Measurements from ENCODE around the gene SMIM24. TPM values are rescaled to one million over a fixed set of nuclear protein-coding genes. Genes with fewer than 3 reads are reported as not detected.
A peak's percentile ranks its signal among the peaks of the same experiment; 100 is the strongest.

The SMIM24 gene
- total and polyA plus RNA-seq, 4 donors: 0.10 to 0.22 (median 0.15) TPM; not detected in 1

- peaks cover 0 to 33% (median 5%) of the 10 kb centered on the region in 5 donors for H3K4me1 ChIP-seq (ENCODE audit: control insufficient read depth in 5 of 5, insufficient read depth in 5 of 5, low read length in 5 of 5)
- no peak for TF ChIP-seq CTCF (IDR thresholded peaks at IDR 0.05; ENCODE audit: control extremely low read depth, extremely low read depth)
- ATAC-seq (ENCODE audit: insufficient read depth, low FRiP score): no peak
- 86 to 88% methylated on average over 41 to 57 of the region's 57 CpGs for WGBS, 2 donors
- peaks cover 0 to 29% (median 8%) of the 10 kb centered on the region in 4 donors for H3K36me3 ChIP-seq (ENCODE audit: control insufficient read depth in 4 of 4, insufficient read depth in 4 of 4, low read length in 4 of 4)
- no peaks in the 10 kb centered on the region for H3K27me3 ChIP-seq (ENCODE audit: control insufficient read depth in 3 of 3, insufficient read depth in 3 of 3, low read length in 2 of 3)
- DNase-seq: peak; percentile 42 to 60 (median 47)
- no peak overlapping the region for H3K9ac ChIP-seq (ENCODE audit: insufficient read depth in 1 of 2, low read length in 2 of 2)
- H3K4me3 ChIP-seq: no peak overlapping the region
- H3K27ac ChIP-seq (ENCODE audit: low read depth in 1 of 2, low read length in 1 of 2): no peak overlapping the region
- no peaks in the 10 kb centered on the region for H3K9me3 ChIP-seq (ENCODE audit: control insufficient read depth in 4 of 4, insufficient read depth in 3 of 4, low read length in 3 of 4)
Observed at GRCh38 chr19:3463714-3464586, 16.4 kb downstream of the SMIM24 start.

GRCh38 chr19:3462991-3463713 lies 17.2 kb downstream of the SMIM24 start:
- TF ChIP-seq CTCF (IDR thresholded peaks at IDR 0.05; ENCODE audit: control extremely low read depth, extremely low read depth): no peak
- Histone ChIP-seq H3K27me3 (ENCODE audit: control insufficient read depth in 3 of 3, insufficient read depth in 3 of 3, low read length in 2 of 3) (no peaks in the 10 kb centered on the region), H3K27ac (ENCODE audit: low read depth in 1 of 2, low read length in 1 of 2) (no peak overlapping the region), H3K4me3 (no peak overlapping the region), H3K9ac (ENCODE audit: insufficient read depth in 1 of 2, low read length in 2 of 2) (no peak overlapping the region), H3K36me3 (ENCODE audit: control insufficient read depth in 4 of 4, insufficient read depth in 4 of 4, low read length in 4 of 4) (peaks cover 0 to 31% (median 8%) of the 10 kb centered on the region in 4 donors), H3K9me3 (ENCODE audit: control insufficient read depth in 4 of 4, insufficient read depth in 3 of 4, low read length in 3 of 4) (no peaks in the 10 kb centered on the region), H3K4me1 (ENCODE audit: control insufficient read depth in 5 of 5, insufficient read depth in 5 of 5, low read length in 5 of 5) (peaks cover 0 to 41% (median 9%) of the 10 kb centered on the region in 5 donors)
- DNase-seq (peak in 2 of 3 donors; percentile 42 to 67), ATAC-seq (ENCODE audit: insufficient read depth, low FRiP score) (no peak)
- WGBS, 2 donors: 85% methylated on average over 52 to 58 of the region's 58 CpGs

- Histone ChIP-seq H3K27ac (ENCODE audit: low read depth in 1 of 2, low read length in 1 of 2) (peak overlapping the region; percentile 9 to 43), H3K36me3 (ENCODE audit: control insufficient read depth in 4 of 4, insufficient read depth in 4 of 4, low read length in 4 of 4) (peaks cover 6 to 53% (median 12%) of the 10 kb centered on the region in 4 donors), H3K9ac (ENCODE audit: insufficient read depth in 1 of 2, low read length in 2 of 2) (no peak overlapping the region), H3K9me3 (ENCODE audit: control insufficient read depth in 4 of 4, insufficient read depth in 3 of 4, low read length in 3 of 4) (no peaks in the 10 kb centered on the region), H3K4me3 (no peak overlapping the region), H3K27me3 (ENCODE audit: control insufficient read depth in 3 of 3, insufficient read depth in 3 of 3, low read length in 2 of 3) (no peaks in the 10 kb centered on the region), H3K4me1 (ENCODE audit: control insufficient read depth in 5 of 5, insufficient read depth in 5 of 5, low read length in 5 of 5) (peaks cover 0 to 46% (median 9%) of the 10 kb centered on the region in 5 donors)
- TF ChIP-seq CTCF (IDR thresholded peaks at IDR 0.05; ENCODE audit: control extremely low read depth, extremely low read depth): no peak
- DNase-seq: no peak
- no peak for ATAC-seq (ENCODE audit: insufficient read depth, low FRiP score)
- 83 to 89% methylated on average over 15 of the region's 15 CpGs for WGBS, 2 donors
Observed at GRCh38 chr19:3459965-3460582, 20.3 kb downstream of the SMIM24 start.

Measured in lung (tissue), 12 donors.